Endothelial cell of umbilical vein (primary cell): ENCODE results near the gene ZNF778. TPM values are rescaled to one million over a fixed set of nuclear protein-coding genes. Genes with fewer than 3 reads are reported as not detected.

Experiments
- BruUV-seq: library from RNA; stranded (reverse); fragments of 400-500 nt; replicated peaks from 2 replicates; lab custom pipeline; 2021; lab: Mats Ljungman, UMichigan
- CTCF ChIA-PET: fragments of 300-600, 350-600 bp; sonication (Branson Sonifier 250); formaldehyde crosslinking; loops from one replicate; lab custom pipeline; 2021; ENCODE audit warnings: antibody characterized with exemption, inconsistent platforms; lab: Charles Lee
- POLR2A ChIA-PET: fragments of 300-600, 350-600 bp; sonication (Branson Sonifier 250); formaldehyde crosslinking; loops from one replicate; lab custom pipeline; 2021; ENCODE audit warnings: antibody characterized with exemption, inconsistent platforms; lab: Charles Lee
- DNase-seq: peaks from one replicate; pipeline ENCODE4 v3.0.0-alpha.2; 2011; ENCODE audit warnings: low read depth, low spot score
- FAIRE-seq: peaks from 2 replicates; lab custom pipeline; 2011; peaks lifted over from hg19 to GRCh38; lab: Jason Lieb, UNC
- H2AFZ ChIP-seq: 2 replicates; pipeline ENCODE4 v1.6.0; 2012; ENCODE audit warnings: low read depth, low read length, control low read depth, inconsistent platforms
- H3K27ac ChIP-seq: 2 replicates; pipeline ENCODE4 v1.5.1; 2011; ENCODE audit warnings: low read depth, mild to moderate bottlenecking, control low read depth, low read length, moderate library complexity; ENCODE audit not compliant: insufficient read depth
- H3K27me3 ChIP-seq, 2 experiments: 2 replicates each; pipeline versions ENCODE4 v1.6.0 to v1.6.1; 2011; ENCODE audit warnings: low read length in 2 of 2, mixed read lengths in 1 of 2; ENCODE audit not compliant: control insufficient read depth in 2 of 2, insufficient read depth in 2 of 2
- H3K36me3 ChIP-seq, 2 experiments: 2 replicates in 1 of 2; 3 replicates in 1 of 2; pipeline ENCODE4 v1.5.1; 2011; ENCODE audit warnings: low read length in 2 of 2, mild to moderate bottlenecking in 1 of 2, moderate library complexity in 1 of 2; ENCODE audit not compliant: control insufficient read depth in 2 of 2, insufficient read depth in 2 of 2; ENCODE audit errors: extremely low read depth in 1 of 2
- H3K4me1 ChIP-seq: 3 replicates; pipeline ENCODE4 v1.5.1; 2011; ENCODE audit warnings: mild to moderate bottlenecking, low read length; ENCODE audit not compliant: control insufficient read depth, insufficient read depth; ENCODE audit errors: extremely low read depth
- H3K4me2 ChIP-seq: 2 replicates; pipeline ENCODE4 v1.6.1; 2011; ENCODE audit warnings: low read length, control low read depth, mixed read lengths; ENCODE audit not compliant: insufficient read depth
- H3K4me3 ChIP-seq, 3 experiments: fragments of 200-600 bp in 1 of 3; sonication (generic), shearing (Covaris generic) in 1 of 3; replicated peaks in 1 of 3; 2 replicates each; pipeline ENCODE4 v1.5.1; 2011 to 2016; ENCODE audit warnings: control low read depth in 3 of 3, low read length in 3 of 3, mild to moderate bottlenecking in 2 of 3, inconsistent platforms in 1 of 3, low read depth in 1 of 3, moderate library complexity in 1 of 3; ENCODE audit not compliant: insufficient read depth in 1 of 3
- H3K79me2 ChIP-seq: 2 replicates; pipeline ENCODE4 v1.6.0; 2012; ENCODE audit warnings: low read length, inconsistent platforms; ENCODE audit not compliant: control insufficient read depth, insufficient read depth
- H3K9ac ChIP-seq: replicated peaks from 2 replicates; pipeline ENCODE3; 2011; ENCODE audit warnings: low read length, control low read depth; ENCODE audit not compliant: insufficient read depth; ENCODE audit errors: extremely low read depth
- H3K9me1 ChIP-seq: replicated peaks from 3 replicates; pipeline ENCODE4 v1.6.0; 2011; ENCODE audit warnings: mild to moderate bottlenecking, low read length; ENCODE audit not compliant: control insufficient read depth, insufficient read depth; ENCODE audit errors: extremely low read depth
- H3K9me3 ChIP-seq: replicated peaks from 2 replicates; pipeline ENCODE4 v1.5.1; 2012; ENCODE audit warnings: low read length, inconsistent platforms; ENCODE audit not compliant: control insufficient read depth, insufficient read depth
- H4K20me1 ChIP-seq: replicated peaks from 2 replicates; pipeline ENCODE3; 2011; ENCODE audit warnings: mild to moderate bottlenecking, low read length; ENCODE audit not compliant: control insufficient read depth, insufficient read depth; ENCODE audit errors: extremely low read depth
- EZH2 ChIP-seq: IDR thresholded peaks from 2 replicates; pipeline ENCODE4 v1.6.1; 2012; ENCODE audit warnings: borderline replicate concordance, low read depth, mild to moderate bottlenecking, moderate library complexity, low read length, inconsistent platforms; ENCODE audit not compliant: severe bottlenecking
- FOS ChIP-seq: IDR thresholded peaks from 2 replicates; pipeline ENCODE4 v1.6.1; 2011; ENCODE audit warnings: mild to moderate bottlenecking, low read length, moderate library complexity, borderline replicate concordance; ENCODE audit not compliant: insufficient read depth
- GATA2 ChIP-seq: IDR thresholded peaks from 2 replicates; pipeline ENCODE4 v1.7.0; 2011; ENCODE audit warnings: low read depth, mild to moderate bottlenecking, moderate library complexity, mixed read lengths, low read length; ENCODE audit not compliant: insufficient read length, insufficient read depth
- JUN ChIP-seq: IDR thresholded peaks from 2 replicates; pipeline ENCODE4 v1.6.1; 2011; ENCODE audit warnings: borderline replicate concordance, low read depth; ENCODE audit not compliant: insufficient read length, insufficient read depth
- MYC ChIP-seq: IDR thresholded peaks from one replicate; pipeline ENCODE4 v1.6.1; 2011; ENCODE audit warnings: mild to moderate bottlenecking, low read depth, low read length
- POLR2A ChIP-seq: IDR thresholded peaks from 2 replicates; pipeline ENCODE4 v1.6.1; 2012; ENCODE audit warnings: low read depth, mild to moderate bottlenecking, control low read depth, low read length
- POLR2AphosphoS5 ChIP-seq: IDR thresholded peaks from 2 replicates; pipeline ENCODE4 v1.6.1; 2012; ENCODE audit warnings: low read depth, mild to moderate bottlenecking, control low read depth, low read length, moderate library complexity; ENCODE audit not compliant: insufficient read depth
- dilution Hi-C: fragments of 300-500 bp; cut with MboI; formaldehyde crosslinking; loops from one replicate; pipeline ENCODE4 v1.15.0; 2019; ENCODE audit warnings: low sequenced_read_pairs; ENCODE audit not compliant: extremely low pct_ligation_motif_present
- intact Hi-C: fragments of 100-400 bp; cut with micrococcal nuclease; formaldehyde crosslinking; loops from one replicate; pipeline ENCODE4 v1.10.0; 2022
- polyA plus RNA-seq, 4 experiments: library from polyadenylated mRNA; depleted of rRNA in 3 of 4; stranded (reverse) in 3 of 4; unstranded in 1 of 4; fragments of >200 nt; gene quantifications; 2 replicates each; pipeline versions ENCODE4 v1.2.1 to v1.2.3, GENCODE V29; 2011 to 2012; ENCODE audit warnings: missing spikeins in 1 of 4
- total RNA-seq: library from RNA; stranded (reverse); gene quantifications from 2 replicates; pipeline ENCODE4 v1.2.3, GENCODE V29; 2021
- TF ChIP-seq, protein P1 (sequence below): IDR thresholded peaks from 2 replicates; pipeline ENCODE4 v1.6.1; 2011; ENCODE audit not compliant: insufficient read depth, insufficient read length
- TF ChIP-seq, protein P2 (sequence below), 2 donors: IDR thresholded peaks; 1 replicate in 1 of 2; 2 replicates in 1 of 2; pipeline ENCODE4 v1.5.1; 2011; ENCODE audit warnings: low read length in 2 of 2, mild to moderate bottlenecking in 2 of 2, moderate library complexity in 2 of 2, control low read depth in 1 of 2, inconsistent platforms in 1 of 2, low read depth in 1 of 2; ENCODE audit not compliant: insufficient read depth in 1 of 2; ENCODE audit errors: extremely low read depth in 1 of 2

The ZNF778 gene
- total and polyA plus RNA-seq, 2 donors (not counting 3 experiments of a cell fraction or from before 2014, with no cell fraction given): 3.8 to 10.9 TPM

- H2AFZ ChIP-seq: no peak overlapping the region
- TF ChIP-seq POLR2AphosphoS5: no peak
- no peak for TF ChIP-seq FOS
- TF ChIP-seq MYC: no peak
- no peak for TF ChIP-seq GATA2
- BruUV-seq: no TSS peak
- peaks cover 18 to 58% of the 10 kb centered on the region in 2 experiments for H3K36me3 ChIP-seq
- H4K20me1 ChIP-seq: no peaks in the 10 kb centered on the region
- no peaks in the 10 kb centered on the region for H3K9me1 ChIP-seq
- FAIRE-seq (no peak), DNase-seq (no peak)
- intact Hi-C loops (no loop called here), dilution Hi-C loops (no loop called here)
- CTCF ChIA-PET: no interaction called here
- no peak overlapping the region for H3K9ac ChIP-seq
- POLR2A ChIA-PET: no interaction called here
- H3K9me3 ChIP-seq: peaks cover 26% of the 10 kb centered on the region
- H3K4me3 ChIP-seq: no peak overlapping the region
- no peak overlapping the region for H3K27ac ChIP-seq
- H3K27me3 ChIP-seq: no peaks in the 10 kb centered on the region
- H3K79me2 ChIP-seq: no peaks in the 10 kb centered on the region
- no peaks in the 10 kb centered on the region for H3K4me1 ChIP-seq
- no peak overlapping the region for H3K4me2 ChIP-seq
Observed at GRCh38 chr16:89230255-89230654, 12.8 kb downstream of the ZNF778 start.

GRCh38 chr16:89232107-89232506 lies 14.6 kb downstream of the ZNF778 start:
- POLR2A ChIA-PET: no interaction called here
- no peaks in the 10 kb centered on the region for H3K27me3 ChIP-seq
- H3K36me3 ChIP-seq: peaks cover 6 to 46% of the 10 kb centered on the region in 2 experiments
- no peak overlapping the region for H3K4me2 ChIP-seq
- no peak overlapping the region for H2AFZ ChIP-seq
- intact Hi-C loops (no loop called here), dilution Hi-C loops (no loop called here)
- H3K4me3 ChIP-seq: no peak overlapping the region
- H3K4me1 ChIP-seq: no peaks in the 10 kb centered on the region
- DNase-seq: no peak
- no peaks in the 10 kb centered on the region for H4K20me1 ChIP-seq
- no TSS peak for BruUV-seq
- no peaks in the 10 kb centered on the region for H3K79me2 ChIP-seq
- H3K9ac ChIP-seq: no peak overlapping the region
- no peak overlapping the region for H3K27ac ChIP-seq
- TF ChIP-seq GATA2 (no peak), POLR2AphosphoS5 (no peak), EZH2 (no peak), FOS (no peak), JUN (no peak), MYC (no peak), POLR2A (no peak)
- TF ChIP-seq, protein P1, sequence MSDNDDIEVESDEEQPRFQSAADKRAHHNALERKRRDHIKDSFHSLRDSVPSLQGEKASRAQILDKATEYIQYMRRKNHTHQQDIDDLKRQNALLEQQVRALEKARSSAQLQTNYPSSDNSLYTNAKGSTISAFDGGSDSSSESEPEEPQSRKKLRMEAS: no peak
- TF ChIP-seq, protein P2, sequence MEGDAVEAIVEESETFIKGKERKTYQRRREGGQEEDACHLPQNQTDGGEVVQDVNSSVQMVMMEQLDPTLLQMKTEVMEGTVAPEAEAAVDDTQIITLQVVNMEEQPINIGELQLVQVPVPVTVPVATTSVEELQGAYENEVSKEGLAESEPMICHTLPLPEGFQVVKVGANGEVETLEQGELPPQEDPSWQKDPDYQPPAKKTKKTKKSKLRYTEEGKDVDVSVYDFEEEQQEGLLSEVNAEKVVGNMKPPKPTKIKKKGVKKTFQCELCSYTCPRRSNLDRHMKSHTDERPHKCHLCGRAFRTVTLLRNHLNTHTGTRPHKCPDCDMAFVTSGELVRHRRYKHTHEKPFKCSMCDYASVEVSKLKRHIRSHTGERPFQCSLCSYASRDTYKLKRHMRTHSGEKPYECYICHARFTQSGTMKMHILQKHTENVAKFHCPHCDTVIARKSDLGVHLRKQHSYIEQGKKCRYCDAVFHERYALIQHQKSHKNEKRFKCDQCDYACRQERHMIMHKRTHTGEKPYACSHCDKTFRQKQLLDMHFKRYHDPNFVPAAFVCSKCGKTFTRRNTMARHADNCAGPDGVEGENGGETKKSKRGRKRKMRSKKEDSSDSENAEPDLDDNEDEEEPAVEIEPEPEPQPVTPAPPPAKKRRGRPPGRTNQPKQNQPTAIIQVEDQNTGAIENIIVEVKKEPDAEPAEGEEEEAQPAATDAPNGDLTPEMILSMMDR (IDR thresholded peaks at IDR 0.05; ENCODE audit: extremely low read depth in 1 of 2, insufficient read depth in 1 of 2, low read depth in 1 of 2, low read length in 2 of 2): no peak
- no peak for FAIRE-seq
- peaks cover 19% of the 10 kb centered on the region for H3K9me3 ChIP-seq
- no peaks in the 10 kb centered on the region for H3K9me1 ChIP-seq
- CTCF ChIA-PET: no interaction called here
